ENCODE measurements around the gene NFYA. TPM values are rescaled to one million over a fixed set of nuclear protein-coding genes. Genes with fewer than 3 reads are reported as not detected.

Gene NFYA
- total RNA-seq, 1 experiment from 2014 or later, result 31.9 TPM

GRCh38 chr6:41092421-41093140 is 19.8 kb downstream of the NFYA start:
- Histone ChIP-seq H2AFZ (no peak overlapping the region), H3K79me2 (ENCODE audit: low read depth) (no peaks in the 10 kb centered on the region), H3K27me3 (ENCODE audit: insufficient read depth, low read depth) (no peaks in the 10 kb centered on the region), H3K4me3 (no peak overlapping the region), H4K20me1 (ENCODE audit: insufficient read depth) (peaks cover 22% of the 10 kb centered on the region), H3F3A (ENCODE audit: insufficient read depth, low read depth) (peaks cover 9% of the 10 kb centered on the region), H3K4me2 (no peak overlapping the region), H3K9me3 (ENCODE audit: insufficient read depth, low read depth) (no peaks in the 10 kb centered on the region), H3K27ac (no peak overlapping the region), H3K4me1 (replicated peaks; ENCODE audit: insufficient read depth) (no peaks in the 10 kb centered on the region), H3K9me2 (ENCODE audit: insufficient read depth) (no peaks in the 10 kb centered on the region), H3K36me3 (ENCODE audit: low read depth) (peaks cover 73% of the 10 kb centered on the region)
- CTCF ChIA-PET, result no interaction called here
- POLR2A ChIA-PET (ENCODE audit: unreplicated experiment), result no interaction called here
- intact Hi-C loops (cut with micrococcal nuclease; ENCODE audit: unreplicated experiment), result loop anchor here (2.0 kb wide), 2 partner anchors 90 to 226 kb away; no protein-coding TSS in a partner anchor
- no TSS peak for BruUV-seq (replicated peaks)
- TF ChIP-seq EZH2 (IDR thresholded peaks at IDR 0.05; ENCODE audit: low read depth) (no peak), CTCF (conservative IDR thresholded peaks at IDR 0.05) (peak; percentile 55)
- DNase-seq, result no peak

GRCh38 chr6:41093729-41094128 is 21.0 kb downstream of the NFYA start:
- H3K9me3 ChIP-seq (ENCODE audit: insufficient read depth, low read depth), result no peaks in the 10 kb centered on the region
- H4K20me1 ChIP-seq (ENCODE audit: insufficient read depth), result peaks cover 17% of the 10 kb centered on the region
- POLR2A ChIA-PET (ENCODE audit: unreplicated experiment), result no interaction called here
- peaks cover 83% of the 10 kb centered on the region for H3K36me3 ChIP-seq (ENCODE audit: low read depth)
- TF ChIP-seq EZH2 (IDR thresholded peaks at IDR 0.05; ENCODE audit: low read depth), result no peak
- TF ChIP-seq CTCF (conservative IDR thresholded peaks at IDR 0.05), result no peak
- peaks cover 13% of the 10 kb centered on the region for H3F3A ChIP-seq (ENCODE audit: insufficient read depth, low read depth)
- no peak for DNase-seq
- H3K4me3 ChIP-seq, result no peak overlapping the region
- intact Hi-C loops (cut with micrococcal nuclease; ENCODE audit: unreplicated experiment), result loop anchor here (2.0 kb wide), 2 partner anchors 89 to 225 kb away; no protein-coding TSS in a partner anchor
- no peaks in the 10 kb centered on the region for H3K4me1 ChIP-seq (replicated peaks; ENCODE audit: insufficient read depth)
- CTCF ChIA-PET, result interaction anchor here (0.7 kb wide), 1 partner anchor 592 kb away, joined by 3 read pairs; no protein-coding TSS in a partner anchor
- H3K27me3 ChIP-seq (ENCODE audit: insufficient read depth, low read depth), result no peaks in the 10 kb centered on the region
- H3K4me2 ChIP-seq, result no peak overlapping the region
- BruUV-seq (replicated peaks), result no TSS peak
- no peak overlapping the region for H2AFZ ChIP-seq
- no peaks in the 10 kb centered on the region for H3K9me2 ChIP-seq (ENCODE audit: insufficient read depth)
- H3K27ac ChIP-seq, result no peak overlapping the region
- H3K79me2 ChIP-seq (ENCODE audit: low read depth), result no peaks in the 10 kb centered on the region

GRCh38 chr6:41097467-41098090 is 24.8 kb downstream of the NFYA start:
- Histone ChIP-seq H3F3A (ENCODE audit: insufficient read depth, low read depth) (peaks cover 4% of the 10 kb centered on the region; the same call in 1 of the 2 replicates), H3K4me1 (replicated peaks; ENCODE audit: insufficient read depth) (no peaks in the 10 kb centered on the region), H4K20me1 (ENCODE audit: insufficient read depth) (peaks cover 10% of the 10 kb centered on the region), H3K4me3 (no peak overlapping the region), H3K36me3 (ENCODE audit: low read depth) (peaks cover 59% of the 10 kb centered on the region), H2AFZ (no peak overlapping the region), H3K9me2 (ENCODE audit: insufficient read depth) (no peaks in the 10 kb centered on the region), H3K27me3 (ENCODE audit: insufficient read depth, low read depth) (no peaks in the 10 kb centered on the region), H3K9me3 (ENCODE audit: insufficient read depth, low read depth) (no peaks in the 10 kb centered on the region), H3K4me2 (no peak overlapping the region), H3K79me2 (ENCODE audit: low read depth) (no peaks in the 10 kb centered on the region), H3K27ac (no peak overlapping the region)
- DNase-seq, result no peak
- TF ChIP-seq CTCF (conservative IDR thresholded peaks at IDR 0.05) (no peak), EZH2 (IDR thresholded peaks at IDR 0.05; ENCODE audit: low read depth) (no peak)
- intact Hi-C loops (cut with micrococcal nuclease; ENCODE audit: unreplicated experiment), result no loop called here
- ChIA-PET POLR2A (ENCODE audit: unreplicated experiment) (no interaction called here), CTCF (no interaction called here)
- no TSS peak for BruUV-seq (replicated peaks)
